BJ (cell line): Measurements from ENCODE around the gene IGFBP5. TPM values are rescaled to one million over a fixed set of nuclear protein-coding genes. Genes with fewer than 3 reads are reported as not detected.
A peak's percentile ranks its signal among the peaks of the same experiment; 100 is the strongest.

Experiments
- CTCF ChIA-PET: fragments of 350-600 bp; formaldehyde crosslinking; extraction: SDS; loops from one replicate; lab custom pipeline; 2021; ENCODE audit warnings: antibody characterized with exemption, inconsistent platforms; lab: Yijun Ruan, JAX
- POLR2A ChIA-PET: fragments of 300-600 bp; sonication (Branson Sonifier 250); formaldehyde crosslinking; extraction: SDS; loops from one replicate; lab custom pipeline; 2021; ENCODE audit warnings: antibody characterized with exemption; lab: Charles Lee
- DNase-seq: peaks from one replicate; pipeline ENCODE4 v3.0.0-alpha.2; 2011; ENCODE audit warnings: low read depth
- H3K27me3 ChIP-seq: 2 replicates; pipeline ENCODE4 v1.6.0; 2011; ENCODE audit warnings: low read length; ENCODE audit not compliant: control insufficient read depth, insufficient read depth
- H3K36me3 ChIP-seq: 2 replicates; pipeline ENCODE4 v1.5.1; 2011; ENCODE audit warnings: low read length; ENCODE audit not compliant: control insufficient read depth, insufficient read depth
- H3K4me3 ChIP-seq: 2 replicates; pipeline ENCODE4 v1.5.1; 2011; ENCODE audit warnings: low read depth, mild to moderate bottlenecking, control low read depth, low read length
- polyA plus RNA-seq: library from polyadenylated mRNA; depleted of rRNA; stranded (reverse); fragments of >200 nt; gene quantifications from 2 replicates; pipeline ENCODE4 v1.2.3, GENCODE V29; 2011
- TF ChIP-seq, protein P1 (sequence below): IDR thresholded peaks from 2 replicates; pipeline ENCODE4 v1.5.1; 2011; ENCODE audit warnings: low read depth, mild to moderate bottlenecking, control low read depth, inconsistent platforms, low read length, moderate library complexity; ENCODE audit not compliant: insufficient read depth

IGFBP5 gene
- polyA plus RNA-seq, 1 experiment, result 1,060 TPM

- POLR2A ChIA-PET, result no interaction called here
- peaks cover 13% of the 10 kb centered on the region for H3K36me3 ChIP-seq
- H3K4me3 ChIP-seq, result no peak overlapping the region
- no peak for DNase-seq
- no peaks in the 10 kb centered on the region; the same call in 1 of the 2 replicates for H3K27me3 ChIP-seq
- TF ChIP-seq, protein P1, sequence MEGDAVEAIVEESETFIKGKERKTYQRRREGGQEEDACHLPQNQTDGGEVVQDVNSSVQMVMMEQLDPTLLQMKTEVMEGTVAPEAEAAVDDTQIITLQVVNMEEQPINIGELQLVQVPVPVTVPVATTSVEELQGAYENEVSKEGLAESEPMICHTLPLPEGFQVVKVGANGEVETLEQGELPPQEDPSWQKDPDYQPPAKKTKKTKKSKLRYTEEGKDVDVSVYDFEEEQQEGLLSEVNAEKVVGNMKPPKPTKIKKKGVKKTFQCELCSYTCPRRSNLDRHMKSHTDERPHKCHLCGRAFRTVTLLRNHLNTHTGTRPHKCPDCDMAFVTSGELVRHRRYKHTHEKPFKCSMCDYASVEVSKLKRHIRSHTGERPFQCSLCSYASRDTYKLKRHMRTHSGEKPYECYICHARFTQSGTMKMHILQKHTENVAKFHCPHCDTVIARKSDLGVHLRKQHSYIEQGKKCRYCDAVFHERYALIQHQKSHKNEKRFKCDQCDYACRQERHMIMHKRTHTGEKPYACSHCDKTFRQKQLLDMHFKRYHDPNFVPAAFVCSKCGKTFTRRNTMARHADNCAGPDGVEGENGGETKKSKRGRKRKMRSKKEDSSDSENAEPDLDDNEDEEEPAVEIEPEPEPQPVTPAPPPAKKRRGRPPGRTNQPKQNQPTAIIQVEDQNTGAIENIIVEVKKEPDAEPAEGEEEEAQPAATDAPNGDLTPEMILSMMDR, result no peak
- CTCF ChIA-PET, result interaction anchor here (1.0 to 23.2 kb wide), 2 partner anchors 149 to 1086 kb away, joined by 3 to 531 read pairs; no protein-coding TSS in a partner anchor
Measured at GRCh38 chr2:216670266-216671080, 24.9 kb downstream of the IGFBP5 start.

GRCh38 chr2:216666461-216667233 lies 28.7 kb downstream of the IGFBP5 start:
- no peak for DNase-seq
- H3K36me3 ChIP-seq, result no peaks in the 10 kb centered on the region
- TF ChIP-seq, protein P1, result peak; percentile 97
- H3K27me3 ChIP-seq, result no peaks in the 10 kb centered on the region; the same call in 1 of the 2 replicates
- CTCF ChIA-PET, result interaction anchor here (0.6 to 23.2 kb wide), 24 partner anchors 8 to 634 kb away, joined by 3 to 531 read pairs (median 4); partner anchors contain the start of genes RPL37A and XRCC5
- POLR2A ChIA-PET, result no interaction called here
- H3K4me3 ChIP-seq, result no peak overlapping the region

DNA sequence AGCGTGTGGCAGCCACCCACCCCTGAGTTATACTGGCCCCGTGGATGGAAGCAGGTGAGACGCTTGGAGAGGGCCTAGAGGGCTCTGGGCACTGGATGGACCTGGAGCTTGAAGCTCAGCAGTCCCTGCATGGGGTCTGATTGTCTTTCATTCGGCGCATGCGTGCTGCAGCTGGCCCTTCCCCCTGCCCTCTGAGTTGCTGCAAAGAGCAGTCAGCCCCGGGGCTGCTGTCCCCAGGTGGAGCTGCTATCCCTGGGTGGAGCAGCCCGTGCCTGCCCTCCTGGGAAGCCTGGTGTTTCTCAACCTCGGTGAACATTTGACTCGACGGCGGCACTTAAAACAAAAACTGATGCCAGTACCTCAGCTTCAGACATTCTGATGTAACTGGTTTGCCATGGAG lies 29.6 kb downstream of the IGFBP5 start:
- ChIA-PET POLR2A (interaction anchor here (0.6 kb wide), 1 partner anchor 159 kb away, joined by 3 read pairs; no protein-coding TSS in a partner anchor), CTCF (interaction anchor here (0.6 to 23.2 kb wide), 17 partner anchors 9 to 633 kb away, joined by 3 to 531 read pairs (median 4); partner anchors contain the start of gene XRCC5)
- no peak for DNase-seq
- Histone ChIP-seq H3K4me3 (no peak overlapping the region), H3K27me3 (no peaks in the 10 kb centered on the region; the same call in 1 of the 2 replicates), H3K36me3 (no peaks in the 10 kb centered on the region)
- TF ChIP-seq, protein P1, result no peak

GRCh38 chr2:216665242-216665641 lies 30.1 kb downstream of the IGFBP5 start:
- no peak for DNase-seq
- Histone ChIP-seq H3K27me3 (no peaks in the 10 kb centered on the region; the same call in 1 of the 2 replicates), H3K36me3 (no peaks in the 10 kb centered on the region), H3K4me3 (no peak overlapping the region)
- ChIA-PET CTCF (interaction anchor here (0.6 to 23.2 kb wide), 15 partner anchors 8 to 556 kb away, joined by 3 to 531 read pairs (median 4); partner anchors contain the start of gene XRCC5), POLR2A (interaction anchor here (0.6 kb wide), 1 partner anchor 158 kb away, joined by 3 read pairs; no protein-coding TSS in a partner anchor)
- TF ChIP-seq, protein P1, result no peak
